Activated T-cell treated with anti-CD3 and anti-CD28 coated beads for 24 hours (primary cell): ENCODE results near the gene KIAA0586.
"Not testable (repeated sequence)": the region's sequence is repeated elsewhere in the genome, so short reads cannot be mapped to it uniquely, and the experiment has no call there.

Experiments
- DNase-seq: peaks from one replicate; pipeline ENCODE4 v3.0.0-alpha.2; 2020; ENCODE audit warnings: low read depth

Gene KIAA0586

DNA sequence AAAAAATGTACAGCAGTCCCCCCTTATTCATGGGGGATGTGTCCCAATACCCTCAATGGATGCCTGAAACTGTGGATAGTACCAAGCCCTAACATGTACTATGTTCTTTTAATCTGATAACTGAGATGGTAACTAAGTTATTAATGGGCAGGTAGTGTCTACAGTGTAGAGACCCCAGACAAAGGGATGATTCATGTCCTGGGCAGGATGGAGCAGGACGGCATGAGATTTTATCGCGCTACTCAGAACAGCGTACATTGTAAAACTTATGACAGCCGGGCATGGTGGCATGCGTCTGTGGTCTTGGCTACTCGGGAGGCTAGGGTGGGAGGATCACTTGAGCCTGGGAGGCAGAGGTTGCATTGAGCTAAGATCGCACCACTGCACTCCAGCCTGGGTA is 37.1 kb downstream of the KIAA0586 start:
- DNase-seq, result no peak

DNA sequence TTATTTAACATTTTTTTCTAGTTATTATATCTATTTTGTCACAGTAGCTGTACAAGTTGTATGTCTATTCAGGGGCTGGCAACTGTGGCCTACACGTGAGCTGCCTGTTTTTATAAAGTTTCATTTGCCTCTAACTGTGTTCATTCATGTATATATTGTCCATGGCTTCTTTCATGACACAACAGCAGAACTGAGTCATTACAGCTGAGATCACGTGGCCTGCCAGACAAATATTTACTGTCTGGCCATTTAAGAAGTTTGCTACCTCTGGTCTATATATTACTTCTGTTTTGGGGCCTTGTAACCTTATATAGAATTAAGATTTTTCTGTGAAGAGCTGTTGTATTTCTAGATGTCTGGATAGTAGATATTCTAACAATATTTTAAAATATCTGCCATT is 37.9 kb downstream of the KIAA0586 start:
- DNase-seq, result no peak

DNA sequence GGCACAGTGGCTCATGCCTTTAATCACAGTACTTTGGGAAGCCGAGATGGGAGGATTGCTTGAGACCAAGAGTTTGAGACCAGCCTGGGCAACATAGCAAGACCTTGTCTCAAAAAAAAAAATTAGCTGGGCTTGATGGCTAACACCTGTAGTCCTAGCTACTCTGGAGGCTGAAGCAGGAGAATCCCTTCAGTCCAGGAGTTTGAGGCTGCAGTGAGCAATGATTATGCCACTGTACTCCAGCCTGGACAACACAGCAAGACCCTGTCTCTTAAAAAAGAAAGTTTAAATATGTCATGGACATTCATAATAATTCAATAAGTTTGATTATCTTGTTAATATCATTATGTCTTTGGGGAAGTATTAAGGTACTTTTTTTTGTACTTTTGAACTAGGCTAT is 38.9 kb downstream of the KIAA0586 start:
- no peak for DNase-seq

DNA sequence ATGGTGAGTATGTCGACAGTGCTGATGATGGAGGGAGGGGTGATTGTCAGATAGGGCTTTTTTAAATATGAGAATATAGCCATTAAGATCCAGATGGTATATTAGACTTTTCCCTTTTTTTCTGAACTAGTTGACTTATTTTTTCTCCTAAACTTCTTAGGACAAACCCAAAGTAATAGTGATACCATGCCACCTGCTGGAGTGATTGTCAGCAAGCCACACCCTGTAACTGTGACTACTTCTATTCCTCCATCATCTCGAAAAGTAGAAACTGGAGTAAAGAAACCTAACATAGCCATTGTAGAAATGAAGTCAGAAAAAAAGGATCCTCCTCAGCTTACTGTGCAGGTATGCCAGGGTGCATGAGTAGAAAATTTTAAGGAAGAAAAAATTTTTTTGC is 40.1 kb downstream of the KIAA0586 start:
- no peak for DNase-seq

DNA sequence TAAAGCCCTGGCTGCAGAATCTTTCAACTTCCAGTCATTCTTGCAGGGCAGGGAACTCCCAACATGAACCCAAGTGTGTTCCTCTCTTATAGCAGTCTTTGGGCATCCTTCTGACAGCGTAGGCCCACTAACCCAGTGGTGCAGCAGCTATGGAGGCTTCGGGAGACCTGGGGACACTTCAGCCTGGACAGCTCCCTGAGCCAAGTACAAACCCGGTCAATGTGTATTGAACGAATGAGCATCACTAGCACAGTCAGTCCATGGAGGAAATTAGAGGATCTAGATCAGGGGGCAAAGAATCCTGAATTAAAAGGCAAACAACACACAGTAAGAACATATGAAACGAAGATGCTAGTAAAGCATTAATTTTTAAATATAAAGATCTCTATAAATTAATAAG is 41.8 kb downstream of the KIAA0586 start:
- no peak for DNase-seq

DNA sequence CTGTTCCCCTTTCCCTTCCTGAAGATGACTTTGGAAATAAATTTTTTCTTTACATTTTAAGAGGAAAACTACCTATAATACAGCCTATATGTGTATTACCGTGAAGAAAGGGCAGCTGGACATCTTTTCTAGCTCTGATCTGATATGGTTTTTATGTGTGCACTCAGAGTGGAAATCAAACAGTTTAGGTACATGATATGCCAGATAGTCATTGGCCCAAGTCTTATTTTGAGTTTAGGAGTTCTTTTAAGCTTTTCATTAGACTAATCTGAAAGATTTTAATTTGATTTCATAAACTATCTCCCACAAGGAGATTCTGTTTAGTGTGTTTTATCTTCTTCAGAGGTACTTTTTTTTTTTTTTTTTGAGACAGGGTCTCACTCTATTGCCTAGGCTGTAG is 48.8 kb downstream of the KIAA0586 start:
- no peak for DNase-seq

DNA sequence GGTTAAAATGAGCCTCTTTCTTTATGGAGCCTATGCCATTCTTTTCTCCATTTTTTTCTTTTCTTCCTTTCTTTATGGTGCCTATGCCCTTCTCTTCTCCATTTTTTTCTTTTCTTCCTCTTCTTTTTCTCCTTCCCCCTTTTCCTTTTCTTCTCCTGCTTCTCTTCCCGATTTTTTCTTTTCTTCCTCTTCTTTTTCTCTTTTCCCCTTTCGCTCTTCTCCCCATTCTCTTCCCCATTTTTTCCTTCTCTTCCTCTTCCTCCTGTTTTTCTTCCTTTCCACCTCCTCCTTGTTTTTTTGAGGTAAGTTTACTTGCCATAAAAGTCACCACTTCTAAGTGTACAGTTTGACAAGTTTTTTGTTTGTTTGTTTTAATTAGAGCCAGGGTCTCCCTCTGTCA is 50.1 kb downstream of the KIAA0586 start:
- no peak for DNase-seq

DNA sequence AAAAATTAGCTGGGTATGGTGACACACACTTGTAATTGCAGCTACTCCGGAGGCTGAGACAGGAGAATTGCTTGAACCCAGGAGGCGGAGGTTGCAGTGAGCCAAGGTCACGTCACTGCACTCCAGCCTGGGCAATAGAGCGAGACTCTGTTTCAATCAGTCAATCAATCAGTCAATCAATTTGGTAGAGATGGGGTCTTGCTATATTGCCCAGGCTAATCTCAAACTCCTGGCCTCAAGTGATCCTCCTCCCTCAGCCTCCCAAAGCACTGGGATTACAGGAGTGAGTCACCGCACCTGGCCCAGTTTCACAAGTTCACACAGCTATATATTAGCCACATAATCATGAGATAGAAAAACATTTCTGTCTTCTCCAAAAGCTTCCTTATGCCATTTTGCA is 50.8 kb downstream of the KIAA0586 start:
- DNase-seq, result not testable (repeated sequence)

DNA sequence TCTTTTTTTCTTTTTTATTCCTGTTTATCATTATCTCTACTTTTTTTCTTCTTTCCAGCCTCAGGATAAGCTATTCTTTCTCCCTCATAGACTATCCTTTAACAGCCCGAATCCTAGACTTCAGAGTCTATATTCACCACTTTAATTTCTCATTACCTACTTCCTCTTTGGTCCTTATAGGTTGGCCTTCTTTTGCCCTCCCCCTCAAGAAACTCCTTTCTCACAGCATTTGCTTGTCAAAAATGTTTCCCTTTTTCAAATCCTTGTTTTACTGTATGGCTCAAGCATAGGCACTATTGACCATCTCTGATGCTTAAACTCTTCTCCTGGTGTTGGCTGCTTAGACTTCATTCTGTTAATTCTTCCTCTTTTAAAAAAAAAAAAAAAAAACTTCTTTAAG is 52.5 kb downstream of the KIAA0586 start:
- no peak for DNase-seq

DNA sequence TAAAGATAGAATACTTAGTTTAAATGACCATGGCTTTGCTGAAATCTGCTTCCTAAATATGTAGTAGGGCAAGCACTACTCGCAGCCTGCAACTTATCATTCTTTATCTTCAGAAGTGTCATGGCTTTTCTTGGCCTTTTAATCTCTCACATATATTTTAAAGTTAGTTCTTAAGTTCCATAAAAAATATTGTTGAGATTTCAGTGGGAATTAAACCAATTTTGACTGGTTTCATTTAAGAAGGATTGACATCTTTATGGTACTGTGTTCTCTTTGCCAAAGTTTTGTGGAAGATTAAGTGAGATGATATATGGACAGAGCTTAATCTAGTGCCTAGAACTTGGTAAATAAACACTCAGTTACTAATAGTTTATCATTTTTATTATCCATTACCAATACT is 56.7 kb downstream of the KIAA0586 start:
- no peak for DNase-seq

DNA sequence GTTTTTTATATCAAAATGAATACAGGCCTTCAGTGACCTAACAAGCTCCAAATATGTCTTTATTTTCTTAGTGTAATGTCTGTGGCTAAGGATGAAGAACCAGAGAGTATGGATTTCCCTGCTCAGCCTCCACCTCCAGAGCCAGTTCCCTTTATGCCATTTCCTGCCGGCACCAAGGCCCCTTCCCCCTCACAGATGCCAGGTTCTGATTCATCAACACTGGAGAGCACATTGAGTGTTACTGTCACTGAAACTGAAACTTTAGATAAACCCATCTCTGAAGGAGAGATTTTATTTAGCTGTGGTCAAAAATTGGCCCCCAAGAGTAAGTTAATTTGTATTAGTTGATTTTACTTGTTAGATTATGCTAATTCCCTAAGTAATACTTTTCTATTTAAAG is 61.0 kb downstream of the KIAA0586 start:
- no peak for DNase-seq

DNA sequence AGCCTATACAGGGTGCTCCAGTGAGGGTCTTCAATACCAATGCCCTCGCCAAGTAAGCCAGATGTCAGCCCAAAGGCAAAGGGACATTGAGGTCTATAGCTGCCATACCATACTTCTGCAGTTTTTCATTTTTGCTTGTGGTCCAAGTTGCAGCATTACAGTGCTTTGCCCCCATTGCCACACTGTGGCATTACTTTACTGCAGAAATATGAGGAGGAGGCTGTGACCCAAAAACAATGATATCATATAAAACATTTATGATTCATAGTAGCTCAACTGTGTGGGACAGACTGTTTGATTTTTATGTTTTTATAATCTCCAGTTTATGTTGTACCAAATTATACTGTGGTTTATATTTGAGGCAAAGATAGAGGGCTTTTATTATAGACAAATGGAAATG is 64.1 kb downstream of the KIAA0586 start:
- DNase-seq, result no peak

DNA sequence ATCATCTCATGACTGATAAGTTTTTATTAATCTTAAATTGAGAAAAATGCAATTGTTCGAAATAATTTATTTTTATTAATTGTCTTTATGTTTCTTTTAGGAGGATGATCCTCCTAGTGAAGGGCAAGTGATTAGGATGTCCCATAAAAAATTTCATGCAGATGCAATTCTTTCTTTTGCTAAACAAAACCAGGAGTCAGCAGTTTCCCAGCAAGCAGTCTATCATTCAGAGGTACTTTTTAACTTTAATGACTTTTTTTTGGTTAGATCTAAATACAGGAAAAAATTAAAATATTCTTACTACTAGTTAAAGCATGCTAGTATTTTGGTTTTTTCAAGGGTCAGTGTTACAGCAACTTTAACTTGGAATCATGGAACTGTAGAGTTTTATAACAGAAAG is 64.5 kb downstream of the KIAA0586 start:
- DNase-seq, result no peak

DNA sequence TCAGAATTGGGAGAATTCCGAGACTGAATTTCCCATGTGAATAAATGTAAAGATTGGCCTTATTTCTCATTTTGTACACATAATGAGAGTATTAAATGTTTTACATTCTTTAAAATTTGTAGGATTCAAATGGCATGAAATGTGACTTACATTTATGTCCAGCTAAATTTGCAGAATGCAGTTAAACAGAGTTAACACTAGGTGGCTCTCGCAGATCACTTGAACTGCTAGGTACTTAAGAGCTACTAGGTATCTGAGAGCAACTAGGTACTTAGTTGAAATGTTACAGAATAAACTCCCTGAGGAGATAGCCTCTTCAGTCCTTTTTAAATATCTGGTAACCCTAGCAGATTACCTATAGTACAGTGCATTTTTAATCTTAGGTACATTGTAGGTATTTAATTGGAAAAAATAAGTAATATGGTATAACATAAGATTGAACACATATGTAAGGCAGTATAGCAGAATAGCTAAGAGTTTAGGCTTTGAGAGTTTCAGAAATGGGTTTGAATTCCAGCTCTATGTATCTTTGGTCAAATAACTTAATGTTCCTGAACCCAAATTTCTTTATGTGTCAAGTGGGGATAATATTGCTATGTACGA is 73.8 kb downstream of the KIAA0586 start:
- no peak for DNase-seq

DNA sequence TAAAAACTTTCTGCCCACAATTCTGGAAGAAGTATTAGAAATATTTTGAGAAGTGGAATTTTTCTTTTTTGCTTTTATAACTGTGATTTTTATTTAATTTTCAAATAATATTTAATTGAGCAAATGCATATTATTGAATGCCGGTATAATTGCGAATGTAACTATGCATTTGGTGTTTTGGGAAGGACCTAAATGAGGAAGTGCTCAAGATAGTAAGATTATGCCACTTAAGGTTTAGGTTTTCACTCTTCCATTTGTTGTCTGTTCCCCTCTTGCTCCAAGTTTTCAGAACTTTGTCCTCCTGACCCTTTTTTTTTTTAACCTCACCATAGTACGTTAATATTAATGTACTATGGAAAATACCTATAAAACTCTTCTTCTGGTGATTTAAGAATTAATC is 85.8 kb downstream of the KIAA0586 start:
- DNase-seq, result no peak

DNA sequence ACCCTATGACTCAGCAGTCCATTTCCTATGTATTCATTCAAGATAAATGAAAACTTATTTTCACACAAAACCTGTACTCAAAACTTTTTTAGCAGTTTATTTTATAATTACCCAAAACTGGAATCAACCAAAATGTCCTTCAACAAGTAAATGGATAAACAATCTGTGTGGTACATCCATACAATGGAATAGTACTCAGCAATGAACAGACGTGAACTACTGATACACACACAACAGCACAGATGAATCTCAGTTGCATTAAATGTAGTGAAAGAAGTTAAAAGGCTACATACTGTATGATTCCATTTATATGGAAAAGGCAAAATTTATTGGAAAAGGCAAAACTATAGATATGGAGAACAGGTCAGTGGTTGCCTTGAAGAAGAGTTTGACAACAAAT is 90.1 kb downstream of the KIAA0586 start:
- DNase-seq, result no peak

DNA sequence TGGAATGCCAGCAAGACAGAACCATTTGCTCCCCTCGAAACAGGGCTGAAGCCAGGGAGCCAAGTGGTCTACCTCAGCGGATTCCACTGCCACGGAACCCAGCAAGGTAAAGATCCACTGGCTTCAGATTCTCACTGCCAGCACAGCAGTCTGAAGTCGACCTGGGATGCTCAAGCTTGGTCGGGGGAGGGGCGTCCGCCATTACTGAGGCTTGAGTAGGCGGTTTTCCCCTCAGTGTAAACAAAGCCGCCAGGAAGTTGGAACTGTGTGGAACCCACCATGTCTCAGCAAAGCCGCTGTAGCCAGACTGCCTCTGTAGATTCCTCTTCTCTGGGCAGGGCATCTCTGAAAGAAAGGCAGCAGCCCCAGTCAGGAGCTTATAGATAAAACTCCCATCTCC is 98.2 kb downstream of the KIAA0586 start:
- DNase-seq, result not testable (repeated sequence)

DNA sequence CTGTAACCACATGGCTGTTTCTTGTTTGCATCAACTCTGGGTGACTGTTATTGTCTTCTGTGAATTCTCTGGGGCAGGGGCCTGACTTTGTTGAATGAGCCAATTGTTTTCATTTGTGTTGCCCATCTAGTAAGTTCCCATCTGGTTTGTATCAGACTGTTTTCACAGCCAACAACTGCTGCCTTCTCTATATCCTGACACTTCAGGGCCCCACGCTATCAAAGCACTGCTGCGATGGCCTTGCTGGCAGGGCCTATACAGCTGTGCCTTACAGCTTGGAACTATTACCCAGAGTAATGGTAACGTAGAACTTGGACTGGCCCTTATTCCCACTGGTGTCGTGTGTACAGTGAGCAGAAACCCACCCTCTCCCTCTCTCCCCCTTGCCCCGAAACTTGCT is 105.9 kb downstream of the KIAA0586 start:
- no peak for DNase-seq

DNA sequence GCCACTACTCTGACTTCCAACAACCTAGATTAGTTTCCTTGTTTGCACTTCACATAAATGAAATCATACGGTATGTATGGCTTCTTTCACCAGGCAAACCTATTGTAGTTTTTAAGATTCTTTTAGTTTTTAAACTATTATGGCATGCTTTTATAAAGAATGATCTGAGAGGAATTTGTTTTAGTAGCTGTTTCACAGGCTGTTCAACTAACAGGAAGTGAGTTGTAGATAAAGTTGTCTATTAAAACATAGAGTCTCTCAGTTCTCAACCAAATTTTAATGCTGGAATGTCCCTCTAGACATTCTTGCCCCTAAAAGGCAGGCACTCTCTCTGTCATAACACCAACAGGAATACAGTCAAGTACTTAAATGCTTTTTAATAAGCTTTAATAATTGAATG is 107.5 kb downstream of the KIAA0586 start:
- no peak for DNase-seq

DNA sequence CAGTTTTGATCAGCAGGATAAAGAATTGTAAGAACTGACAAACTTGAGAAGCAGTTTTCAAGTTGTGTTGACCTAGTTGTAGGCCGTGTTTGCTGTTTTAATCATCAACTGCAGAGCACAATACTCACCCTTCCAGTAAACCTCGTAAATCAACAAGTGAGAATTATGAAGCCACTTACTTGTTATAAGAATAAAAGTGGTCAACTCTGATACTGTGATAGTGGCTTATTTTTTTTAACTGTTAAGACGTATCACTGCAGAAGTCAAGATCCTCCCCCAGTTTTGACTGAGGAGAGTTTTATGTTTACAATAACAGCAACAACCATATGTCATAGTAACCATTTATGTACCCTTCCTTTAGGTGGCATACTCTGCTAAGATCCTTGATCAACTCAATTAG is 109.5 kb downstream of the KIAA0586 start:
- no peak for DNase-seq

DNA sequence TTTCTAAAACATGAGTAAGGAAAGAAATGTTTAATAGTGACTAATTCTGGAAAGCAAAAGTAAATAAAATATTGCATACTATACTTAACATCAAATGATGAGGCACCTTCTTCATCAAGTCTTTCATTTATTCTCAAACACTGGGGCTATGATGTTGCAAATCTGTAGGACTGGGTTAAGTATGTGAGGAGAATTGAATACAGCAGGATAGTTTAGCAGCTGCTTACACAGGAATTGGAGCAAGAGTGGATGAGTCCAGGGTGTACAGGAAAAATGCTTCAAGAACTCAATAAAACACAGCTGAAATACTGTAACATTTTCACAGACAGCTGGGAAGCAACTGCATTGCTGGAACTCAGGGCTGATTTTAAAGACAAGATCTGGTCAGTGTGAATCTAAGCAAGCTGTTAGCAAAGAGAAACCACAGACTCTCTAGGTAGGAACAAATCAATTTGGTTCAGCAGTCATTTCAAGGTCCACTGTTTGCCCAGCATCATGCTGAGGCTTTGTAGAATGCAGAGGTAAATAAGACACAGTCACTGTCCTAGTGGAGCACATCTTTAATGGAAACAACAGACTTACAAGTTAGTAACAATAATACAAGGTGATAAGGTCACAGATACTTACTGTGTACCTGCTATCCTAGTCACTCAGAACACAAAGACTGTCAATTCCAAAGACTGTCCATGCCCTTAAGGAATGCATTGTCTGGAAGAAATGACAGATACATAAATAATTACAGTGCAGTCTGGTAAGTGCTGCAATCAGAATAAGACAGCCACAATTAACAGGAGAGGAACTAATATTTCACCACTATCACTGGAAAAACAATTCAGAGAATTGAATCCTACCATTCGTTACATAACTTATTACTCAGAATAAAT is 113.5 kb downstream of the KIAA0586 start:
- DNase-seq, result no peak

DNA sequence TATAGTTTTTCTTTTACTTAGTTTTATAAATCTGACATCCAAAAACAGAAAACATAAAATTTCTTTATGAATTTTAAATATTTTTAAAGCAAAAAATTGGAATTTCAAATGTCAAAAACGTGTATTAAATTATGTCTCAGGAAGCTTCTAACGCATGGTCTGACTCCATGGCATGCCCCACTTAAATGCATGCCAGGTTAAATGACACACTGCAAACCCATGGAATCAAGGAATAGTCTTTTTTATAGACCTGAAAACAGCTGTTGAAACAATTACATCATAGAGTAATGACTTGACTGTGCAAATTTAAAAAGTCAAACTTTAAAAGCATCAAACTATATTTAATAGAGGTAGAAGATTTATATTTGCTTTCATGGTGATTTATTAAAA is 114.1 kb downstream of the KIAA0586 start:
- DNase-seq, result no peak

DNA sequence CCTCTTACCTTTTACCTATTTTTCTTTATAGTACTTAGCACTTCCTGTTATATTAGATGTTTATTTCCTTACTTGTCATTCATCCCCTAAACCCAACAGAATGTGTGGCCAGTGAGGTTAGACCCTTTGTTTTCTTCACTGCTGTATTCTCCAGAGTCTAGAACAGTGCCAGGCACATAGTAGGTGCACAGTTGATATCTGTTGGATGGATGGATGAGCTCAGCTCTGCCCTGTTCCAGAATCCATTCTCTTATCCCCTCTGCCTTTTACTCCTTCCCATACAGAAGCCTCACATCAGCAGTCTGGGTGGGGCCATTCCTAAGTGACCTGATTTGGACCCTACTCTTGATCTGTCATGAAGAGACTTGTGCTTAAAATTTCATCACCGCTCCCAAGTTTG is 115.7 kb downstream of the KIAA0586 start:
- no peak for DNase-seq

DNA sequence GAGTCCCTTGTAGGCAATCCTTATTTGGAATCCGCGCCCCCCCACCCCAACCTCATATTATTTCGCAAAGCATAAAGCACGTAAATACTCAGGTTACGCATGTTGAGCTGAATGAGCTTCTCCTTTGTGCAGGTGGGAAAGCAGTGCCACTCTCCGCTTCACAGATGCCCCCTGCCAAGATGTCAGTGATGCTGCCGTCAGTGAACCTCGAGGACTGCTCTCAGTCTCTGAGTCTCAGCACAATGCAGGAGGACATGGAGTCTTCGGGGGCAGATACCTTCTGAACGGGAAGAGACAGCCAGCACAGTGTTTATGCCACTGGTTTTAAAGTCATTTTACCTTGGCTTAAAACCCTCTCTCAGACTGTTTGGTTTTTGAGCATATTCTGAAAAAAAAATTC is 120.1 kb downstream of the KIAA0586 start:
- DNase-seq, result no peak
